ENCODE measurements around the gene YDJC. TPM values are rescaled to one million over a fixed set of nuclear protein-coding genes. Genes with fewer than 3 reads are reported as not detected.
A peak's percentile ranks its signal among the peaks of the same experiment; 100 is the strongest.
"Not testable (repeated sequence)": the region's sequence is repeated elsewhere in the genome, so short reads cannot be mapped to it uniquely, and the experiment has no call there.

YDJC gene
- total RNA-seq, 4 donors from 2014 or later, result 44.5 to 72.7 (median 54.6) TPM

DNA sequence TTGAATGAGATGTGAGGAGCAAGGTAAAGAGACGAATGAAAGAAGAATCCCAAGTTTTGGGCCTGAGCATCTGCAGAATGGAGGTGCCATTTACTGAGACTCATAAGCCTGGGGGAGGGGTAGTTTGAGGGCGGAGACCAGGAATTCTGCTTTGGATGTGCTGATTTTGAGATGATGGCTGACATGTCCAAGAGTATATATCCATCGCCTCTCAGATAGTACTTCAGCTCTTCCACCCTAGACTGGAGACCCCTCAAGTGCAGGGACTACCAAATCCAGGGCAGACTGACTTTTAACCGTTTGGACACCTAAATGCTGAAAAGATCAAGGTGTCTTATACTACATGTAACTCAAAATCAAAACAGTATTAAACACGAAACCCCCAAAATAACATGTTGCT is 11.0 kb upstream of the YDJC start:
- no peak for DNase-seq
- Histone ChIP-seq H3K4me1 (peaks cover 22 to 24% of the 10 kb centered on the region in 2 donors), H3K9me3 (no peaks in the 10 kb centered on the region), H3K27me3 (no peaks in the 10 kb centered on the region), H3K4me3 (replicated peaks in 1 of 3) (no peak overlapping the region), H3K27ac (peak overlapping the region in 1 of 3 donors; percentile 49), H3K36me3 (peaks cover 0 to 12% of the 10 kb centered on the region in 2 donors)
- 85 to 87% methylated on average over 5 of the region's 5 CpGs for WGBS, 2 donors
- TF ChIP-seq, protein P1, sequence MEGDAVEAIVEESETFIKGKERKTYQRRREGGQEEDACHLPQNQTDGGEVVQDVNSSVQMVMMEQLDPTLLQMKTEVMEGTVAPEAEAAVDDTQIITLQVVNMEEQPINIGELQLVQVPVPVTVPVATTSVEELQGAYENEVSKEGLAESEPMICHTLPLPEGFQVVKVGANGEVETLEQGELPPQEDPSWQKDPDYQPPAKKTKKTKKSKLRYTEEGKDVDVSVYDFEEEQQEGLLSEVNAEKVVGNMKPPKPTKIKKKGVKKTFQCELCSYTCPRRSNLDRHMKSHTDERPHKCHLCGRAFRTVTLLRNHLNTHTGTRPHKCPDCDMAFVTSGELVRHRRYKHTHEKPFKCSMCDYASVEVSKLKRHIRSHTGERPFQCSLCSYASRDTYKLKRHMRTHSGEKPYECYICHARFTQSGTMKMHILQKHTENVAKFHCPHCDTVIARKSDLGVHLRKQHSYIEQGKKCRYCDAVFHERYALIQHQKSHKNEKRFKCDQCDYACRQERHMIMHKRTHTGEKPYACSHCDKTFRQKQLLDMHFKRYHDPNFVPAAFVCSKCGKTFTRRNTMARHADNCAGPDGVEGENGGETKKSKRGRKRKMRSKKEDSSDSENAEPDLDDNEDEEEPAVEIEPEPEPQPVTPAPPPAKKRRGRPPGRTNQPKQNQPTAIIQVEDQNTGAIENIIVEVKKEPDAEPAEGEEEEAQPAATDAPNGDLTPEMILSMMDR (IDR thresholded peaks at IDR 0.05), result no peak
- TF ChIP-seq POLR2A (IDR thresholded peaks at IDR 0.05), result no peak
- intact Hi-C loops (cut with DNase I), result no loop called here

DNA sequence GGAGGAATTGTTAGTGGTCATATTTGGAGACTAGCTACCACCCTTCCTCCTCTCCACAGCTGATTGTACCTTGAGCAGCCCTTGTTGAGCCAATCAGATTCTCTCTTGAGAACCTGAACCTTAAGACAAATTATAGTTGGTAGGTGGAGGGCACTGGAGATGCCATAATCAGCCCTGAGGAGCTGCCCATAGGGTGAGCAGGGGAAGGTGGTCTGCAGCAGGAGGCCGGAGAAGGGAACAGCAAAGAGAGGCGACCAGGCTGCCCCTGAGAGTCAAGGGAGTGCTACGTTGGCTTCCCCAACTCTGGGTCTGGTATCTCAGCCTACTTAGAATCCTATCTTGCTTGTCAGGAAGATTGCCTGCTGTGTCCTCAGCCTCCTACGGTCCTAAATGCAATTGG is 9.5 kb upstream of the YDJC start:
- intact Hi-C loops (cut with DNase I), result no loop called here

DNA sequence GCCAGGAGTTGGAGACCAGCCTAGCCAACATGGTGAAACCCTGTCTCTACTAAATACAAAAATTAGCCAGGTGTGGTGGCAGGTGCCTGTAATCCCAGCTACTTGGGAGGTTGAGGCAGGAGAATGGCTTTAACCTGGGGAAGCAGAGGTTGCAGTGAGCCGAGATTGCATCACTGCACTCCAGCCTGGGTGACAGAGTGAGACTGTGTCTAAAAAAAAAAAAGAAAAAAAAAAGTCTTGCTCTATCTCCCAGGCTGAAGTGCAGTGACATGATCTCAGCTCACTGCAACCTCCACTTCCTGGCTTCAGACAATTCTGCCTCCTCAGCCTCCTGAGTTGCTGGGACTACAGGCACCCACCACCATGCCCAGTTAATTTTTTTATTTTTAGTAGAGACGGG is 7.6 kb upstream of the YDJC start:
- H3K9me3 ChIP-seq; H3K27ac ChIP-seq; H3K4me3 ChIP-seq (replicated peaks in 1 of 3); H3K36me3 ChIP-seq; H3K27me3 ChIP-seq; DNase-seq; intact Hi-C loops (cut with DNase I): not testable (repeated sequence)
- WGBS, 2 donors, result 81 to 94% methylated on average over 2 of the region's 2 CpGs
- H3K4me1 ChIP-seq, result peaks cover 12 to 13% of the 10 kb centered on the region in 2 donors

More for the DNA sequence above, 9.5 kb upstream of the YDJC start:
- peak overlapping the region in 2 of 3 donors; percentile 49 to 56 for H3K27ac ChIP-seq
- no peaks in the 10 kb centered on the region for H3K9me3 ChIP-seq
- WGBS, 2 donors, result 86 to 87% methylated on average over 4 of the region's 4 CpGs
- TF ChIP-seq, protein P1 (IDR thresholded peaks at IDR 0.05), result no peak
- TF ChIP-seq POLR2A (IDR thresholded peaks at IDR 0.05), result no peak
- peaks cover 0 to 5% of the 10 kb centered on the region in 2 donors for H3K36me3 ChIP-seq
- no peak overlapping the region for H3K4me3 ChIP-seq (replicated peaks in 1 of 3)
- DNase-seq, result no peak
- peaks cover 22 to 24% of the 10 kb centered on the region in 2 donors for H3K4me1 ChIP-seq
- H3K27me3 ChIP-seq, result no peaks in the 10 kb centered on the region

DNA sequence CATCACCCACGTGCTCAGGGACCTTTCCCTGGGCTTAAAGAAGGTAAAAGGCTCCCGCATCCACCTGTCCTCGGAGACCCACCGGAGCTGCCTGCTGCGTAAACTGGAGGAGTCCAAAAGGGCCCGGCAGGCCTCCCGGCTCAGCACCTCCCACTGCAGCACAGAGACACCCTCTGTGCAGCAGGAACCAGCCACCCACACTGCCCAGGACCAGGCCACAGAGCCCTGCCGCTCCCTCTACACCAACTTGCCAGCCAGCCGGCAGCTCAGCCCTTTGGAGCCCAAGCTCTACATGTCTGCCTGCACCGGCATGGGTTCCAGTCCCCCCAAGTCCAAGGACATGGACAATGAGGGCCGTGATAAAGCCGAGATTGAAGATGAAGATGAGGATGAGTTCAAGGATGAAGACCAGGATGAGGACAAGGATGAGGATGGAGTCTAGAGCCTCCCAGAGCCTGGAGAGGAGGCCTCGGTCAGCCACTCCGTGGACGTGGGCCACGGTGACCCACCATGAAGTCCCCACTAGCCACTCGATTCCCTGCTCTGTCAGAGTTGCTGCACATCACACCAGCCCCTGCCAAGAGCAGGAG is 6.9 kb upstream of the YDJC start:
- TF ChIP-seq, protein P1 (IDR thresholded peaks at IDR 0.05), result no peak
- no peak for TF ChIP-seq POLR2A (IDR thresholded peaks at IDR 0.05)
- WGBS, 2 donors, result 91 to 95% methylated on average over 17 of the region's 17 CpGs
- intact Hi-C loops (cut with DNase I), result no loop called here

DNA sequence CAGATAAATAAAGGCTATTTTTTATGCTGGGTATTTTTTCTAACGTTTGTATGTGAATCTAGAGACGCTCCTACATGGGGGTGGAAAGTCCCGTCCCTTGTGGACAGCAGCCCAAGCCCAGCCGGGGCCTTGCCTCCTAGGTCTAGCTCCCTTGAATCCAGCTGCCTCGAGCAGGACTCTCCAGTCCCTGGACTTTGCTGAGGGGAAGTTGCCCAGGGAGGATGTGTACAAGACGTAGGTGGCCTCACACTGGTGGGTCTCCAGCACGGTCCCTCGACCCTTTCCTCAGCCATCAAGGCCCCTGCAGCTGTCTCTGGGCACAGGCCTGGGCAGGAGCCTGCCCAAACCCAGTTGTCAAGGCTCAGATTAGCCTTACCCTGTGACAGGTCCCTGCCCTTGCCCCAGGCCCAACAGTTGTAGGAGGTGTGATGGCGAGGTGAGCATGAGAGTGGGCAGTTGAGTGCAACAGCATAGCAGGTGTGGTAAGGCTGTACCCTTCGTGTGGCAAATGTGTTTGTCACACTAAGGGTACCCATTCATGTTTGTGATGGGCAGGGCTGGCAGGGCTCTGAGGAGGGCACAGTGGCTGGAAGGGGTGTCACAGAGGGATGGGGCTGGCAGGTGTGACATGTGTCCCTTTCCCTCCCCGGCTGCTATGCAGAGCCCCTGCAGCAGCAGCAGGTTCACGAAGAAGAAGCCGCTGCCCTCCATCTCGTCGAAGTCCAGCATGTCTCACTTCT is 6.1 kb upstream of the YDJC start:
- 83 to 84% methylated on average over 13 to 14 of the region's 15 CpGs for WGBS, 2 donors
- Histone ChIP-seq H3K27me3 (no peaks in the 10 kb centered on the region), H3K9me3 (no peaks in the 10 kb centered on the region), H3K36me3 (no peaks in the 10 kb centered on the region), H3K4me1 (peaks cover 6 to 9% of the 10 kb centered on the region in 2 donors), H3K27ac (no peak overlapping the region), H3K4me3 (replicated peaks in 1 of 3) (no peak overlapping the region)
- TF ChIP-seq, protein P1 (IDR thresholded peaks at IDR 0.05), result no peak
- TF ChIP-seq POLR2A (IDR thresholded peaks at IDR 0.05), result no peak
- no peak for DNase-seq
- intact Hi-C loops (cut with DNase I), result no loop called here

More for the DNA sequence above, 6.9 kb upstream of the YDJC start:
- Histone ChIP-seq H3K27me3 (no peaks in the 10 kb centered on the region), H3K36me3 (no peaks in the 10 kb centered on the region), H3K4me3 (replicated peaks in 1 of 3) (no peak overlapping the region), H3K27ac (no peak overlapping the region), H3K9me3 (no peaks in the 10 kb centered on the region), H3K4me1 (peaks cover 12 to 13% of the 10 kb centered on the region in 2 donors)
- no peak for DNase-seq

All from thyroid gland (tissue), 4 donors.